HCT116 (cell line): Measurements from ENCODE around the gene STIM2.

Experiments
- CEBPB ChIP-seq: IDR thresholded peaks from 2 replicates; pipeline ENCODE4 v1.6.1; 2012; ENCODE audit warnings: low read depth
- CTCF ChIP-seq, 3 experiments: fragments of 200-600 bp in 1 of 3; sonication (generic) in 1 of 3; IDR thresholded peaks in 2 of 3; conservative IDR thresholded peaks in 1 of 3; 2 replicates each; pipeline ENCODE4 v1.5.1; 2012 to 2017; ENCODE audit warnings: low read depth in 2 of 3, low read length in 2 of 3, antibody characterized with exemption in 1 of 3, borderline replicate concordance in 1 of 3, control low read depth in 1 of 3, mild to moderate bottlenecking in 1 of 3, mixed read lengths in 1 of 3, mixed run types in 1 of 3, moderate library complexity in 1 of 3; ENCODE audit not compliant: insufficient read depth in 1 of 3
- EGR1 ChIP-seq: IDR thresholded peaks from 2 replicates; pipeline ENCODE4 v1.6.1; 2012; ENCODE audit warnings: low read depth
- EZH2 ChIP-seq: fragments of 200-600 bp; sonication (generic); IDR thresholded peaks from 2 replicates; pipeline ENCODE4 v1.6.1; 2017; ENCODE audit warnings: antibody characterized with exemption, mixed run types
- EZH2phosphoT487 ChIP-seq: fragments of 200-600 bp; IDR thresholded peaks from 2 replicates; pipeline ENCODE4 v1.6.1; 2018; ENCODE audit warnings: antibody characterized with exemption, borderline replicate concordance
- JUND ChIP-seq: IDR thresholded peaks from 2 replicates; pipeline ENCODE4 v1.6.1; 2012
- MAX ChIP-seq: IDR thresholded peaks from 2 replicates; pipeline ENCODE4 v1.6.1; 2012
- POLR2A ChIP-seq: IDR thresholded peaks from 2 replicates; pipeline ENCODE4 v1.7.0; 2011; ENCODE audit warnings: borderline replicate concordance; ENCODE audit not compliant: insufficient read depth, insufficient read length; ENCODE audit errors: extremely low read depth
- POLR2AphosphoS5 ChIP-seq: IDR thresholded peaks from 2 replicates; pipeline ENCODE4 v1.6.1; 2011; ENCODE audit warnings: mild to moderate bottlenecking, low read depth, low read length, moderate library complexity
- RAD21 ChIP-seq: IDR thresholded peaks from 2 replicates; pipeline ENCODE4 v1.6.1; 2012; ENCODE audit warnings: low read depth, mild to moderate bottlenecking
- ZNF274 ChIP-seq: fragments of 200-500 bp; sonication (Bioruptor generic); IDR thresholded peaks from 2 replicates; pipeline ENCODE4 v1.6.1; 2014; ENCODE audit warnings: mild to moderate bottlenecking, low read depth, low read length, inconsistent platforms

DNA sequence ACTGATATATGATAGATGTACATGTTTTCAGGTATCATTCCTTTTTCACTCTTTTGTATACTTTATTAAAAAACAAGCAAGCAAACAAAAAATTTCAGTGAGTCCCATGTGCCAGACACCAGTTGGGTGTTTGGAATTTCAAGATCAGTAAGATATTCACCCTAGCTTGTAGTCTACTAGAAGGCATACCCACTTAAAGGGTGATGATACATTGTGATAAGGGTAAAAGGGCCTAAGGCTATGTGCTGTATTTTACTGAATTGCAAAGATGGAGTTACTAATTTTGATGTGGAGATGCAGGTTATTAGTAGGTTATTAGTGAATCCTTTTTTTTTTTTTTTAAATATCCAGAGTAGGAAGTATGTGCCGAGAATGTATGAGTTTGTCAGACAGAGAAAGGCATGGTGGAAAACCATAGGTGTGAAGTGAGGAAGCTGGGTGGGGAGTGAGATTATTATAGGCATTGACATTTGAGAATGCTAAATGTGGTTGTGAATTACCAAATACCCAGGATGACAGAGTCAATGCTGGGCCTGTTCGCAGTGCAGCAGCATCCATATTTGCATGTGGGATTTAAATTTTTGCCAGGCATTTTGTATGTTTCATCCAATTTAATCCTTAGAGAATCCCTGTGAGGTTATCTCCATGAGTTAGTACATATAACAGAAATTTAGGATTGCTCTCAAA lies 10.1 kb downstream of the STIM2 start:
- TF ChIP-seq RAD21 (no peak), JUND (no peak), CTCF (IDR thresholded peaks at IDR 0.05 in 2 of 3, conservative IDR thresholded peaks at IDR 0.05 in 1 of 3; ENCODE audit: borderline replicate concordance in 1 of 3, insufficient read depth in 1 of 3, low read depth in 2 of 3, low read length in 2 of 3) (no peak), EZH2 (no peak), POLR2AphosphoS5 (no peak), EGR1 (no peak), ZNF274 (no peak), POLR2A (no peak), EZH2phosphoT487 (no peak), MAX (no peak), CEBPB (no peak)
